Heart left ventricle (tissue), 13 donors: Measurements from ENCODE around the gene ZNF492.

Experiments used
- CTCF ChIP-seq, 12 donors: fragments of 200-600 bp; sonication (generic) in 4 of 12; IDR thresholded peaks; one replicate each; pipeline versions ENCODE4 v1.5.0 to v1.8.0; 2018 to 2022; ENCODE audit warnings: antibody characterized with exemption in 12 of 12, mild to moderate bottlenecking in 5 of 12
- POLR2A ChIP-seq, 2 donors: fragments of 450-650 bp; IDR thresholded peaks; one replicate each; pipeline ENCODE4 v1.6.1; 2017; ENCODE audit warnings: antibody characterized with exemption in 2 of 2, mild to moderate bottlenecking in 2 of 2, moderate library complexity in 2 of 2
- donor health status: ischemic (EF 13 %, LVEDD 7.1; RV severe dilation, severe dysfunction).
- donor health status: DM: no; HTN: yes; CAD: no.
- donor health status: DM: no; HTN: no; CAD: no.
- donor health status: ischemic (EF 25% LVEDD 6.9; RV normal size, moderate dysfunction).
- donor health status: ischemic (EF 25% LVEDD 5.7; RV mildly dilated, moderate dysfunction).
- donor health status: ischemic (EF 35%, LVEDD 5.7; RV mildly dilated, moderate dysfunction).
- donor health status: nonischemic (EF 11% LVEDD 7.7; RV severe dilation, severe dysfunction).
- donor health status: DM: yes; HTN: yes; CAD: no.
- donor health status: PGD.
- donor health status: ischemic (EF 29% LVEDD 5.4; RV normal size, mild dysfunction).
- donor health status: nonischemic (EF 23%, LVEDD 6.1; RV moderate dilation, normal function).

GRCh38 chr19:22606954-22607652, 27.0 kb upstream of the ZNF492 start:
- TF ChIP-seq CTCF (IDR thresholded peaks at IDR 0.05) (no peak), POLR2A (IDR thresholded peaks at IDR 0.05) (no peak)
